Measurements from ENCODE around the gene CYFIP2.

Gene CYFIP2

DNA sequence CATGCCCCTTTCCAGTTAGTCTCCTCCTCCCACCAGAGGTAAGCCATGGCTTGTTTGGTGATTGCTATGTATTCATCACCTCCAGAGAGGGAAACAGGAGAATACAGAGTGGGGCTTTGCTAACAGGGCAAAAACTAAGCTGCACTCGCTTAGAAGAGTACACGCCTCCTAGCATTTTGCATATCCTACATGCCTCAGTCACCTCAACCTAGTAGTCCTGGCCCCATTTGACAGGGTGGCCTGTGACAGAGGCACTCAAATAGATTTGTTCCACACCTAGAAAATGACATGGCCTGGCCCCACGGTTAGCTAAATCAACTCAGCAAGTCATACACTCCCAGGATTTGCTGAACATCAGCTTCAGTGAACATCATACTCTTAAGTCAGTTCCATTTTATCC, 90.7 kb downstream of the CYFIP2 start:
- Histone ChIP-seq H2BK12ac (ENCODE audit: low read length) (no peak overlapping the region), H2AFZ (ENCODE audit: insufficient read depth, low read length, poor library complexity) (no peak overlapping the region), H3K27me3 (ENCODE audit: insufficient read depth, low read length) (no peaks in the 10 kb centered on the region), H3K18ac (ENCODE audit: low read length) (no peak overlapping the region), H3K9ac (ENCODE audit: low read length) (no peak overlapping the region), H2BK5ac (ENCODE audit: low read depth, low read length, poor library complexity) (no peak overlapping the region), H3K4me2 (ENCODE audit: low read length) (no peak overlapping the region), H3K4ac (ENCODE audit: low read depth, low read length) (no peak overlapping the region), H2AK5ac (ENCODE audit: low read length) (no peak overlapping the region), H3K14ac (ENCODE audit: low read length) (no peak overlapping the region), H3K79me1 (ENCODE audit: low read length) (no peaks in the 10 kb centered on the region), H3K4me1 (ENCODE audit: control insufficient read depth in 1 of 2, insufficient read depth in 2 of 2, low read length in 2 of 2) (peaks cover 0 to 2% of the 10 kb centered on the region in 2 experiments), H4K8ac (ENCODE audit: low read depth, low read length) (no peak overlapping the region), H3K23ac (ENCODE audit: low read length) (no peak overlapping the region), H4K91ac (ENCODE audit: low read depth, low read length) (no peak overlapping the region), H3K79me2 (ENCODE audit: control insufficient read depth, insufficient read depth, low read length, poor library complexity) (no peaks in the 10 kb centered on the region), H2BK120ac (ENCODE audit: insufficient read depth, low read length, poor library complexity) (no peak overlapping the region), H3K36me3 (ENCODE audit: control insufficient read depth in 1 of 2, insufficient read depth in 2 of 2, low read length in 2 of 2) (no peaks in the 10 kb centered on the region), H3K27ac (ENCODE audit: low read depth, low read length) (no peak overlapping the region), H4K12ac (ENCODE audit: low read depth, low read length) (no peak overlapping the region), H3K4me3 (ENCODE audit: low read depth, low read length) (no peak overlapping the region), H3K9me3 (ENCODE audit: insufficient read depth, low read depth, low read length) (peaks cover 2% of the 10 kb centered on the region)
- WGBS (ENCODE audit: extremely low coverage, insufficient coverage, insufficient read length): no CpG with 5 or more reads among the region's 3 CpGs
- no peak for DNase-seq

DNA sequence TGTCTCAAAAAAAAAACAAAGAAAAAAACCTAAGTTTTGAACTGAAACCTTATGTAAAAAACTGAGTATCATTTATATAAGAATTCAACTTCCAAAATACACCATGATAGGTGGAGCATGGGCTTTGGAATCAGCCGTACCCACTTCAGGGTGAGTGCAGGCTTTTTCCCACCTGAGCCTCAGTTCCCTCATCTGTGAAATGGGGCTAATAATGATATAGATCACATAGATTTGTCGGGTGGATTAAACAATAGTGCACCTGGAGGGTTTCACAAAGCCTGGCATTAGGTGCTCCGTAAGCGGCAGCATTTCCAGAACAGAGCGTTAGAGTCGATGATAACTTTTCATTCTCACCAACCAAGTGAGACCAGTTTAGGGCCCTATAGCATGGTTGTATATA, 91.9 kb downstream of the CYFIP2 start:
- H2AFZ ChIP-seq (ENCODE audit: insufficient read depth, low read length, poor library complexity): no peak overlapping the region
- no peak for DNase-seq
- no peaks in the 10 kb centered on the region for H3K27me3 ChIP-seq (ENCODE audit: insufficient read depth, low read length)
- no peaks in the 10 kb centered on the region for H3K9me3 ChIP-seq (ENCODE audit: insufficient read depth, low read depth, low read length)
- no peak overlapping the region for H2BK12ac ChIP-seq (ENCODE audit: low read length)
- H3K4me1 ChIP-seq (ENCODE audit: control insufficient read depth in 1 of 2, insufficient read depth in 2 of 2, low read length in 2 of 2): peaks cover 0 to 6% of the 10 kb centered on the region in 2 experiments
- peaks cover 3% of the 10 kb centered on the region for H3K79me1 ChIP-seq (ENCODE audit: low read length)
- peaks cover 0 to 3% of the 10 kb centered on the region in 2 experiments for H3K36me3 ChIP-seq (ENCODE audit: control insufficient read depth in 1 of 2, insufficient read depth in 2 of 2, low read length in 2 of 2)
- H2BK5ac ChIP-seq (ENCODE audit: low read depth, low read length, poor library complexity): no peak overlapping the region
- H2AK5ac ChIP-seq (ENCODE audit: low read length): no peak overlapping the region
- H3K9ac ChIP-seq (ENCODE audit: low read length): no peak overlapping the region
- H4K12ac ChIP-seq (ENCODE audit: low read depth, low read length): no peak overlapping the region
- H4K8ac ChIP-seq (ENCODE audit: low read depth, low read length): no peak overlapping the region
- H3K79me2 ChIP-seq (ENCODE audit: control insufficient read depth, insufficient read depth, low read length, poor library complexity): no peaks in the 10 kb centered on the region
- H3K27ac ChIP-seq (ENCODE audit: low read depth, low read length): no peak overlapping the region
- no peak overlapping the region for H3K14ac ChIP-seq (ENCODE audit: low read length)
- no peak overlapping the region for H3K18ac ChIP-seq (ENCODE audit: low read length)
- H3K4me2 ChIP-seq (ENCODE audit: low read length): no peak overlapping the region
- no peak overlapping the region for H3K4me3 ChIP-seq (ENCODE audit: low read depth, low read length)
- WGBS (ENCODE audit: extremely low coverage, insufficient coverage, insufficient read length): no CpG with 5 or more reads among the region's 6 CpGs
- H3K23ac ChIP-seq (ENCODE audit: low read length): no peak overlapping the region
- H2BK120ac ChIP-seq (ENCODE audit: insufficient read depth, low read length, poor library complexity): no peak overlapping the region
- no peak overlapping the region for H4K91ac ChIP-seq (ENCODE audit: low read depth, low read length)
- H3K4ac ChIP-seq (ENCODE audit: low read depth, low read length): no peak overlapping the region

DNA sequence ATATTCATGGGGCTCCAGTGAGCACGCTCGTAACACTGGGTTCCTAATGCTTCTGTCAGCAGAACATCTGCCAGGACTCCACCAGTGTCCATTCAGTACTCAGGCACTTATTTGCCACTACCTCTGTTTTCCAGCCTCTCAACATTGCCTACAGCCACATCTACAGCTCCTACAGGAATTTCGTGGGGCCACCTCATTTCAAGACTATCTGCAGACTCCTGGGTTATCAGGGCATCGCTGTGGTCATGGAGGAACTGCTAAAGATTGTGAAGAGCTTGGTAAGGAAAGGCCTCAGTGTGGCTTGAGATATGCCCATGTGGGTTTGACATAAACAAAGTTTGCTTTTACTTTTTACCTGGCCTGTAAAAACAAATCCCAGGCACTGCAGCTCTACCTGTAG, 92.9 kb downstream of the CYFIP2 start:
- DNase-seq: peak; percentile 83 to 85
- Histone ChIP-seq H3K4ac (ENCODE audit: low read depth, low read length) (no peak overlapping the region), H2BK12ac (ENCODE audit: low read length) (no peak overlapping the region), H2BK5ac (ENCODE audit: low read depth, low read length, poor library complexity) (no peak overlapping the region), H3K4me1 (ENCODE audit: control insufficient read depth in 1 of 2, insufficient read depth in 2 of 2, low read length in 2 of 2) (peaks cover 0 to 8% of the 10 kb centered on the region in 2 experiments), H3K4me3 (ENCODE audit: low read depth, low read length) (no peak overlapping the region), H3K14ac (ENCODE audit: low read length) (no peak overlapping the region), H2AFZ (ENCODE audit: insufficient read depth, low read length, poor library complexity) (no peak overlapping the region), H3K9me3 (ENCODE audit: insufficient read depth, low read depth, low read length) (no peaks in the 10 kb centered on the region), H2BK120ac (ENCODE audit: insufficient read depth, low read length, poor library complexity) (no peak overlapping the region), H4K91ac (ENCODE audit: low read depth, low read length) (no peak overlapping the region), H3K4me2 (ENCODE audit: low read length) (no peak overlapping the region), H2AK5ac (ENCODE audit: low read length) (no peak overlapping the region), H3K27ac (ENCODE audit: low read depth, low read length) (no peak overlapping the region), H4K12ac (ENCODE audit: low read depth, low read length) (no peak overlapping the region), H3K27me3 (ENCODE audit: insufficient read depth, low read length) (no peaks in the 10 kb centered on the region), H3K9ac (ENCODE audit: low read length) (no peak overlapping the region), H3K79me2 (ENCODE audit: control insufficient read depth, insufficient read depth, low read length, poor library complexity) (no peaks in the 10 kb centered on the region), H3K79me1 (ENCODE audit: low read length) (peaks cover 3% of the 10 kb centered on the region), H3K36me3 (ENCODE audit: control insufficient read depth in 1 of 2, insufficient read depth in 2 of 2, low read length in 2 of 2) (peaks cover 0 to 3% of the 10 kb centered on the region in 2 experiments), H4K8ac (ENCODE audit: low read depth, low read length) (no peak overlapping the region), H3K23ac (ENCODE audit: low read length) (no peak overlapping the region), H3K18ac (ENCODE audit: low read length) (no peak overlapping the region)
- no CpG with 5 or more reads among the region's 4 CpGs for WGBS (ENCODE audit: extremely low coverage, insufficient coverage, insufficient read length)

DNA sequence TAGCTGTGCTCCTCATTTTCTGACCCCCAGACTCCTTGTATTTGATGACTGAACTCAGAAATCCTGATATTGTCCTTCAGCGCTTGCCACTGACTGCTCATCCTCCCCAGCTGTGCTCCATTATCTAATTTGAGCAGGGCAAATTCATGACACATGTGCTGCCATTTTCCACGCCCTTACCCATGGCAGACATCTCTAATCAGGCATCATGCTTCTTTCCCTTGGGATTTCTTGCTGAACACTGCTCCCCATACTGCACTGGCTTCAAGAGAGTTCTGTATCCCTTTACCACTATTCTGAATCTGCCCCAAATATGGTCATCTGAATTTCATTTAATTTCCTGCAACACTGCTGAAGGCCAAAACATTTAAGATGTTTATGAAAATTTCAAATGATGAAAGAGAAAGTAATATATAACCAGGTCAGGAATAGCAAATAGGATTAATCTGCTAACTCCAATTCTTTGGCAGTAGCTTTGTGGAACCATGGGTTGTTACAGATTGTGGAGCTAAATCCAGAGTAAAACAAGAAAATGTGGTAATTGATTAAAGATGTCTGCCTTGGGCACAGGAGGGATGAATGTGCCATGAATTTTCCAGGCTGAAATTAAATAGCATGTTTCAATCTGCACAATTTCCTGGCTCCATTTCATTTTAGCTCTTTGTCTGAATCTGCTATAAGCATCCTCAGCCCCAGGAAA, 93.6 kb downstream of the CYFIP2 start:
- DNase-seq: no peak
- no peak overlapping the region for H2AK5ac ChIP-seq (ENCODE audit: low read length)
- no peak overlapping the region for H2BK5ac ChIP-seq (ENCODE audit: low read depth, low read length, poor library complexity)
- no peak overlapping the region for H3K4me3 ChIP-seq (ENCODE audit: low read depth, low read length)
- H2BK12ac ChIP-seq (ENCODE audit: low read length): no peak overlapping the region
- peaks cover 0 to 8% of the 10 kb centered on the region in 2 experiments for H3K4me1 ChIP-seq (ENCODE audit: control insufficient read depth in 1 of 2, insufficient read depth in 2 of 2, low read length in 2 of 2)
- no peak overlapping the region for H4K12ac ChIP-seq (ENCODE audit: low read depth, low read length)
- H3K23ac ChIP-seq (ENCODE audit: low read length): no peak overlapping the region
- no peak overlapping the region for H4K8ac ChIP-seq (ENCODE audit: low read depth, low read length)
- H2AFZ ChIP-seq (ENCODE audit: insufficient read depth, low read length, poor library complexity): no peak overlapping the region
- no peak overlapping the region for H2BK120ac ChIP-seq (ENCODE audit: insufficient read depth, low read length, poor library complexity)
- peaks cover 0 to 3% of the 10 kb centered on the region in 2 experiments for H3K36me3 ChIP-seq (ENCODE audit: control insufficient read depth in 1 of 2, insufficient read depth in 2 of 2, low read length in 2 of 2)
- no peak overlapping the region for H3K18ac ChIP-seq (ENCODE audit: low read length)
- no peaks in the 10 kb centered on the region for H3K9me3 ChIP-seq (ENCODE audit: insufficient read depth, low read depth, low read length)
- no peak overlapping the region for H3K4ac ChIP-seq (ENCODE audit: low read depth, low read length)
- H3K27ac ChIP-seq (ENCODE audit: low read depth, low read length): no peak overlapping the region
- no peak overlapping the region for H3K4me2 ChIP-seq (ENCODE audit: low read length)
- WGBS (ENCODE audit: extremely low coverage, insufficient coverage, insufficient read length): no CpG with 5 or more reads among the region's 2 CpGs
- H3K27me3 ChIP-seq (ENCODE audit: insufficient read depth, low read length): no peaks in the 10 kb centered on the region
- no peak overlapping the region for H3K14ac ChIP-seq (ENCODE audit: low read length)
- no peak overlapping the region for H4K91ac ChIP-seq (ENCODE audit: low read depth, low read length)
- no peak overlapping the region for H3K9ac ChIP-seq (ENCODE audit: low read length)
- H3K79me2 ChIP-seq (ENCODE audit: control insufficient read depth, insufficient read depth, low read length, poor library complexity): no peaks in the 10 kb centered on the region
- peaks cover 3% of the 10 kb centered on the region for H3K79me1 ChIP-seq (ENCODE audit: low read length)
